ENCODE results near the gene NAA60.

NAA60 gene

GRCh38 chr16:3484318-3485096 lies 41.0 kb downstream of the NAA60 start:
- no peak for TF ChIP-seq CTCF (IDR thresholded peaks at IDR 0.05)
- Mint-ChIP-seq H3K9me3 (no peaks in the 10 kb centered on the region), H3K27me3 (ENCODE audit: low read depth, poor library complexity) (no peaks in the 10 kb centered on the region), H3K4me1 (peaks cover 18% of the 10 kb centered on the region), H3K27ac (peak overlapping the region; percentile 51), H3K4me3 (no peak overlapping the region), H3K36me3 (ENCODE audit: low read depth) (peaks cover 36% of the 10 kb centered on the region)
- DNase-seq: no peak

- Mint-ChIP-seq H3K4me3 (no peak overlapping the region), H3K9me3 (no peaks in the 10 kb centered on the region), H3K36me3 (ENCODE audit: low read depth) (peaks cover 30% of the 10 kb centered on the region), H3K27ac (no peak overlapping the region), H3K4me1 (peaks cover 18% of the 10 kb centered on the region), H3K27me3 (ENCODE audit: low read depth, poor library complexity) (no peaks in the 10 kb centered on the region)
- TF ChIP-seq CTCF (IDR thresholded peaks at IDR 0.05): no peak
- no peak for DNase-seq
Measured at GRCh38 chr16:3485097-3485745, 41.7 kb downstream of the NAA60 start.

- no peak for DNase-seq
- Mint-ChIP-seq H3K27me3 (ENCODE audit: low read depth, poor library complexity) (no peaks in the 10 kb centered on the region), H3K4me3 (no peak overlapping the region), H3K9me3 (no peaks in the 10 kb centered on the region), H3K4me1 (peaks cover 15% of the 10 kb centered on the region), H3K27ac (no peak overlapping the region), H3K36me3 (ENCODE audit: low read depth) (peaks cover 27% of the 10 kb centered on the region)
- no peak for TF ChIP-seq CTCF (IDR thresholded peaks at IDR 0.05)
Measured at GRCh38 chr16:3485821-3486505, 42.5 kb downstream of the NAA60 start.

GRCh38 chr16:3486506-3487215 lies 43.2 kb downstream of the NAA60 start:
- H3K4me1 Mint-ChIP-seq: peaks cover 12% of the 10 kb centered on the region
- no peak for DNase-seq
- no peak for TF ChIP-seq CTCF (IDR thresholded peaks at IDR 0.05)
- H3K36me3 Mint-ChIP-seq (ENCODE audit: low read depth): peaks cover 22% of the 10 kb centered on the region
- no peaks in the 10 kb centered on the region for H3K9me3 Mint-ChIP-seq
- H3K4me3 Mint-ChIP-seq: no peak overlapping the region
- H3K27me3 Mint-ChIP-seq (ENCODE audit: low read depth, poor library complexity): no peaks in the 10 kb centered on the region
- peak overlapping the region; percentile 51 for H3K27ac Mint-ChIP-seq

- peaks cover 12% of the 10 kb centered on the region for H3K36me3 Mint-ChIP-seq (ENCODE audit: low read depth)
- no peaks in the 10 kb centered on the region for H3K27me3 Mint-ChIP-seq (ENCODE audit: low read depth, poor library complexity)
- no peak overlapping the region for H3K27ac Mint-ChIP-seq
- no peak overlapping the region for H3K4me3 Mint-ChIP-seq
- H3K9me3 Mint-ChIP-seq: no peaks in the 10 kb centered on the region
- H3K4me1 Mint-ChIP-seq: peaks cover 9% of the 10 kb centered on the region
- DNase-seq: no peak
- no peak for TF ChIP-seq CTCF (IDR thresholded peaks at IDR 0.05)
Measured at GRCh38 chr16:3487521-3488410, 44.3 kb downstream of the NAA60 start.

Data from nephron progenitor cell (in vitro differentiated cells).